HFF-Myc (cell line): ENCODE results near the gene SPRED2.

Source experiments
- DNase-seq: peaks from one replicate; pipeline ENCODE4 v3.0.0-alpha.2; 2011; ENCODE audit warnings: low read depth; ENCODE audit errors: extremely low read depth
- H3K4me3 ChIP-seq: replicated peaks from 2 replicates; pipeline ENCODE4 v1.5.1; 2011; ENCODE audit warnings: low read depth, mild to moderate bottlenecking, control low read depth, low read length
- TF ChIP-seq, protein P1 (sequence below): IDR thresholded peaks from 2 replicates; pipeline ENCODE4 v1.5.1; 2012; ENCODE audit warnings: mild to moderate bottlenecking, low read depth, low read length, control low read depth; ENCODE audit errors: missing control alignments

The SPRED2 gene

DNA sequence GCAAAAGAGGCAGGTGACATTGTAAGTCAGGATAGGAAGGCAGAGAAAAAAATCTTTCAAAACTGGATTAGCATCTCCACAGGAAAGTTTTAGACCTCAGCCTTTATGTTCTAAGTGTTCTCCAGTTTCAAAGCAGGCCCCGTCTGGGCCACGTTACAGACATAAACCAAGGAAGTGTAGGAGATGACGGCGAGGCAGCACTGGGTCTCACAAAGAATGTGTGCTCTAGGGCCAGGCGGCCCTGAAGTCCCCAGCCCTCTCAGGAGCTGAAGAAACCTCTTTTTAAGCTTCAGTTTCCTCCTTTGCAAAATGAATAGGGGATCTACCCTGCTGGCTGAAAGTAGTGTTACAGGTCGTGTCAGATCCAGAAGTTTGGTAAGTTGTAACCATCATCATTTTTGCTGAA lies 81.7 kb downstream of the SPRED2 start:
- TF ChIP-seq, protein P1, sequence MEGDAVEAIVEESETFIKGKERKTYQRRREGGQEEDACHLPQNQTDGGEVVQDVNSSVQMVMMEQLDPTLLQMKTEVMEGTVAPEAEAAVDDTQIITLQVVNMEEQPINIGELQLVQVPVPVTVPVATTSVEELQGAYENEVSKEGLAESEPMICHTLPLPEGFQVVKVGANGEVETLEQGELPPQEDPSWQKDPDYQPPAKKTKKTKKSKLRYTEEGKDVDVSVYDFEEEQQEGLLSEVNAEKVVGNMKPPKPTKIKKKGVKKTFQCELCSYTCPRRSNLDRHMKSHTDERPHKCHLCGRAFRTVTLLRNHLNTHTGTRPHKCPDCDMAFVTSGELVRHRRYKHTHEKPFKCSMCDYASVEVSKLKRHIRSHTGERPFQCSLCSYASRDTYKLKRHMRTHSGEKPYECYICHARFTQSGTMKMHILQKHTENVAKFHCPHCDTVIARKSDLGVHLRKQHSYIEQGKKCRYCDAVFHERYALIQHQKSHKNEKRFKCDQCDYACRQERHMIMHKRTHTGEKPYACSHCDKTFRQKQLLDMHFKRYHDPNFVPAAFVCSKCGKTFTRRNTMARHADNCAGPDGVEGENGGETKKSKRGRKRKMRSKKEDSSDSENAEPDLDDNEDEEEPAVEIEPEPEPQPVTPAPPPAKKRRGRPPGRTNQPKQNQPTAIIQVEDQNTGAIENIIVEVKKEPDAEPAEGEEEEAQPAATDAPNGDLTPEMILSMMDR, result peak; percentile 28
- H3K4me3 ChIP-seq, result no peak overlapping the region
- no peak for DNase-seq

DNA sequence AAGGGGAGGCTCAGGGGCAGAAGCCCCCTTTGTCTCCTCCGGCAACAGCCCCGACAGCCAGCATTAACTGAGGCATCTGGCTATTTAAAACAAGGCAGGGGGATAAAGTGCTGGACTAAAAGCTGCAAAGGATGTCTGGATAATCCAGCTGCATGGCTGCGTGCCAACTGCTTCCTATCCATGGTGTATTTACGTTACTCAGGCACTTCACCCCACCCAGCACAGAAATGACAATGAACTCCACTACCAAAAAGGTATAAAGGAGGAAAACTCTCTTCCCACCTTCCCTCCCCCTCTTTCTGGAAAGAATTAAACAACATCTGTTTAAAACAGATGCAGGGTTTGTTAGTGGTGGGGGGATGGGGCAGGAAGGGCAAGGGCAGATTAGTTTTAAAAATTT lies 82.5 kb downstream of the SPRED2 start:
- H3K4me3 ChIP-seq, result peak overlapping the region; percentile 22
- TF ChIP-seq, protein P1, result no peak
- peak; percentile 96 for DNase-seq

DNA sequence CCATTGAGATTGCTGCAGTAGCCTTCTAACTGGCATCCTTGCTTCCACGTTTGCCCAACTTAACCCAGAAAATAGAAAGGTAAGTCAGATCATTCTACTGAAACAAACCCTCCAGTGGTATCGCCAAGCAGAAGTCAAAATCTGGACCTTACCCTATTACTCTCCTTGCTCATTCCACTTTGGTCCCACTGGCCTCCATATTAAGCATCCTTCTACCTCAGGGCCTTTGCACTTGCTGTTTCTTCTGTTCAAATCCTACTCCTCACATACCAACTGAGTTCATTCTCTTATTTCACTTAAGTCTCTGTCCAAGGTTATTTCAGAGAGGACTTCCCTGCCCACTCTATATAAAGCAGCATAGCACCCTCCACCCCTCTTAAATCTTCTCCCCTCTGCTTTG lies 84.5 kb downstream of the SPRED2 start:
- H3K4me3 ChIP-seq, result no peak overlapping the region
- no peak for DNase-seq
- TF ChIP-seq, protein P1, result no peak

DNA sequence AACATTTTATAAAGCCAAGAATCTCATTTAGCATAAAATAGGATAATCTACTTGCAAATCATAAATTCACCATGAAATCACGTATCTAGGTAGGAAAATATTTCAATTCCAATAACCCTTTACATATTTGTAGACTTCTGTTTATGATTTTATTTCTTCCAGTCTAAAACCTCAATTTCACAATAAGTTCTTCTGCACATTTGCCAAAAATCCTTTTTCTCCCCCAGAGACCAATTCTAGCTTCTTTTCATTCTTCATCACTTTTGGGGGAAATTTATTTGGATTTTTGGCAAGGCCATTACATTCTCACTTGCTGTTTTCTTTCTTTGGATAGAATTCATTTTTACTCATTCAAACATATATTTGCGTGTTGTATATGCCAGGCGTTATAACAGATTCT lies 86.8 kb downstream of the SPRED2 start:
- TF ChIP-seq, protein P1, result no peak
- no peak overlapping the region for H3K4me3 ChIP-seq
- no peak for DNase-seq

DNA sequence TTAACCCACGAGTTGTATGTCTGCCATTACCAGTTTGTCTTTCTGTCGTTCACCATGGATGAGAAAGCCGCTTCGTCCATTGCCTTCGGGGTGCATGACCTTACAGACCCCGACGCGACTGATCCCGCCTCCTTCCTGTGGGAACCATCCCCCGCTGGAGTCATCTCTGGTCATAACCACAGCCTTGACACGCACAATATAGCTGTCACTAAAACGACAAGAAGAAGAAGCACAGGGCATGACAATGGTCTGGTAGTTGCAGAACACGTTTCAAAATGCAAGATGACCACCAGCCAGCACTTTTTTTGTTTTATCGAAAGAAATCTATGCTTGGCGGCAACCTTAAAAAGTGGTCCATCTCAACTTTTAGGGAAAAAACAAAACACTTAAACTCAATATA lies 87.7 kb downstream of the SPRED2 start:
- H3K4me3 ChIP-seq, result no peak overlapping the region
- TF ChIP-seq, protein P1, result no peak
- DNase-seq, result no peak

DNA sequence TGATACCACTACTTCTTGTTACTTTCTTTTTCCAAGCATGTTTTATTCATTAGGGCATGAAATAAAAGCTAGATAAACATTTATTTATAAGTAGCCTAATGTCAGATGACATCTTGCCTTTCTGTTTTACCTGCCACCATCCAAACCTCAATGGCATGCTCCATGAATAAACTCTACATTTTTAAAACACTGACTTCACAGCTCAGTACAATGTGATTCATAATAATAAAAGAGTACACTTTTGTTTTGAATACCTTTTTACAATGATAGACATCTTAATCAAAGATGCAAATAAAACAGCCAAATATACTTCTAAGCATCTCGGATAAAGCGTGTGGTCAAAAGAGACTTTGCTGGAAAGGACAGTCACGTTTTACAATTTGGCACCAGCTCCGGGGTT lies 88.2 kb downstream of the SPRED2 start:
- DNase-seq, result no peak
- TF ChIP-seq, protein P1, result no peak
- no peak overlapping the region for H3K4me3 ChIP-seq

DNA sequence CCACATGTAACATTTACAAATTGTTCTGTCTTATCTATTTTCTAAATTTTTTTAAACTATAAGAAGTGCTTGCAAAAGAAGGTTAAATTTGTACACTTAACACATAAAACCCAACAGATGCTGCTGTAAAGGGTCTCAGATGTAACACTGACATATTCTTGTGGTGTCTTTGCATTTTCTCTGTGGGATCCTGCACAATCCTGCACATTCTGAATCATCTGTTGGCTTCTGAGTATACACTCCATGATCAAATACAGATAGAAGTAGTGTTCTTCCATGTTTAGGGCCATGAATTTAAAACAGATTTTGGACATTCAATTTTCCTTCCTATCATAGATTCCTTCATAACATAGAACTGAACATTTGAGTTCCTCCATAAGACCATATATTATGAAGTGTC lies 89.0 kb downstream of the SPRED2 start:
- TF ChIP-seq, protein P1, result no peak
- H3K4me3 ChIP-seq, result no peak overlapping the region
- DNase-seq, result no peak
